ENCODE measurements around the gene SPIRE2. TPM values are rescaled to one million over a fixed set of nuclear protein-coding genes. Genes with fewer than 3 reads are reported as not detected.
A peak's percentile ranks its signal among the peaks of the same experiment; 100 is the strongest.

SPIRE2 gene
- total and polyA plus RNA-seq, 2 donors (not counting 1 experiment from before 2014, with no cell fraction given): 0.98 to 2.0 TPM

GRCh38 chr16:89863741-89864526 is 35.7 kb downstream of the SPIRE2 start:
- Mint-ChIP-seq H3K27me3 (no peaks in the 10 kb centered on the region), H3K27ac (peak overlapping the region; percentile 59), H3K4me1 (peaks cover 29% of the 10 kb centered on the region), H3K9me3 (ENCODE audit: insufficient read depth) (no peaks in the 10 kb centered on the region), H3K4me3 (peak overlapping the region; percentile 17)
- peaks cover 0 to 4% (median 0%) of the 10 kb centered on the region in 4 experiments for H3K27me3 ChIP-seq (replicated peaks in 1 of 4; ENCODE audit: control extremely low read depth in 1 of 4, control insufficient read depth in 3 of 4, insufficient read depth in 4 of 4, low read length in 3 of 4)
- no peaks in the 10 kb centered on the region for H3K36me3 ChIP-seq (replicated peaks in 1 of 2; ENCODE audit: control extremely low read depth in 1 of 2, control insufficient read depth in 1 of 2, extremely low read depth in 1 of 2, insufficient read depth in 2 of 2, low read length in 1 of 2)
- peak; percentile 65 for DNase-seq
- H2AFZ ChIP-seq (ENCODE audit: insufficient read depth, low read depth, low read length, poor library complexity, severe bottlenecking): peak overlapping the region; percentile 65
- peak; percentile 58 for ATAC-seq (ENCODE audit: low read depth)
- H3K27ac ChIP-seq (ENCODE audit: low read length in 2 of 2): peak overlapping the region; percentile 31 to 48
- ChIA-PET CTCF (interaction anchor here (0.7 to 6.1 kb wide), 8 partner anchors 9 to 1294 kb away, joined by 3 to 105 read pairs (median 5); partner anchors contain the start of genes SPATA2L, TCF25 and ZC3H18), POLR2A (interaction anchor here (0.5 to 1.2 kb wide), 3 partner anchors 9 to 1051 kb away, joined by 4 to 9 read pairs (median 5); partner anchors contain the start of genes FANCA and TCF25)
- H3K9me3 ChIP-seq (ENCODE audit: control extremely low read depth in 1 of 3, control insufficient read depth in 2 of 3, insufficient read depth in 1 of 3, low read length in 2 of 3): peaks cover 0 to 17% (median 7%) of the 10 kb centered on the region in 3 donors
- H3K4me3 ChIP-seq (ENCODE audit: control extremely low read depth in 1 of 5, extremely low read depth in 1 of 5, insufficient read depth in 1 of 5, low read depth in 2 of 5, low read length in 4 of 5): no peak overlapping the region
- H3K9ac ChIP-seq (ENCODE audit: low read length): no peak overlapping the region
- TF ChIP-seq CTCF (IDR thresholded peaks at IDR 0.05): no peak
- no peak for TF ChIP-seq EZH2 (IDR thresholded peaks at IDR 0.05; ENCODE audit: borderline replicate concordance, insufficient read depth, low read depth, low read length, poor library complexity, severe bottlenecking)
- peaks cover 4% of the 10 kb centered on the region for H3K79me2 ChIP-seq (ENCODE audit: control insufficient read depth, insufficient read depth, low read length)
- no peaks in the 10 kb centered on the region for H4K20me1 ChIP-seq (ENCODE audit: control insufficient read depth, insufficient read depth, low read length, poor library complexity, severe bottlenecking)
- H3K4me2 ChIP-seq (replicated peaks; ENCODE audit: low read depth, low read length, poor library complexity, severe bottlenecking): peak overlapping the region; percentile 56
- peaks cover 17 to 29% of the 10 kb centered on the region in 2 donors for H3K4me1 ChIP-seq (ENCODE audit: control insufficient read depth in 2 of 2, insufficient read depth in 2 of 2, low read length in 2 of 2)
- 32% methylated on average over 16 of the region's 21 CpGs for WGBS (ENCODE audit: insufficient coverage)
- intact Hi-C loops (cut with micrococcal nuclease): loop anchor here (5.0 kb wide), 1 partner anchor 102 kb away; no protein-coding TSS in a partner anchor

DNA sequence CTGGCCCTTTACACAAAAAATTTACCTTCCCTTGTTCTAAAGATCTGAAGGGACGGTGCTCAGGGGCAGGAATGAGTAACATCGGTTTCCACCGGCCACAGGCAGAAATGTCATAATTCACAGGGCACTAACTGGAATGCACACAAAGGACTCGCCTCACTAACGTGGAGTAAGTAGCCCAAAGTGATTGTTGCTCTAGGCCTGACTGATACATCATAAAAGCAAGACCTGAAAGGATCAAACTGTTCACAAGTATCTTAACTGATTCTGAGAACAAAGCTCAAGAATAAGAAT is 36.2 kb downstream of the SPIRE2 start:
- intact Hi-C loops (cut with micrococcal nuclease): loop anchor here (5.0 kb wide), 1 partner anchor 102 kb away; no protein-coding TSS in a partner anchor
- H3K4me3 Mint-ChIP-seq: no peak overlapping the region

More for the DNA sequence above, 36.2 kb downstream of the SPIRE2 start:
- Histone ChIP-seq H3K27me3 (replicated peaks in 1 of 4; ENCODE audit: control extremely low read depth in 1 of 4, control insufficient read depth in 3 of 4, insufficient read depth in 4 of 4, low read length in 3 of 4) (peaks cover 0 to 4% (median 0%) of the 10 kb centered on the region in 4 experiments), H3K4me1 (ENCODE audit: control insufficient read depth in 2 of 2, insufficient read depth in 2 of 2, low read length in 2 of 2) (peaks cover 17 to 29% of the 10 kb centered on the region in 2 donors), H3K36me3 (replicated peaks in 1 of 2; ENCODE audit: control extremely low read depth in 1 of 2, control insufficient read depth in 1 of 2, extremely low read depth in 1 of 2, insufficient read depth in 2 of 2, low read length in 1 of 2) (no peaks in the 10 kb centered on the region), H3K4me2 (replicated peaks; ENCODE audit: low read depth, low read length, poor library complexity, severe bottlenecking) (peak overlapping the region; percentile 56), H3K79me2 (ENCODE audit: control insufficient read depth, insufficient read depth, low read length) (peaks cover 4% of the 10 kb centered on the region), H3K9me3 (ENCODE audit: control extremely low read depth in 1 of 3, control insufficient read depth in 2 of 3, insufficient read depth in 1 of 3, low read length in 2 of 3) (peaks cover 0 to 17% (median 7%) of the 10 kb centered on the region in 3 donors), H3K4me3 (ENCODE audit: control extremely low read depth in 1 of 5, extremely low read depth in 1 of 5, insufficient read depth in 1 of 5, low read depth in 2 of 5, low read length in 4 of 5) (no peak overlapping the region), H4K20me1 (ENCODE audit: control insufficient read depth, insufficient read depth, low read length, poor library complexity, severe bottlenecking) (no peaks in the 10 kb centered on the region), H2AFZ (ENCODE audit: insufficient read depth, low read depth, low read length, poor library complexity, severe bottlenecking) (no peak overlapping the region), H3K27ac (ENCODE audit: low read length in 2 of 2) (peak overlapping the region; percentile 31 to 48), H3K9ac (ENCODE audit: low read length) (no peak overlapping the region)
- TF ChIP-seq CTCF (IDR thresholded peaks at IDR 0.05) (no peak), EZH2 (IDR thresholded peaks at IDR 0.05; ENCODE audit: borderline replicate concordance, insufficient read depth, low read depth, low read length, poor library complexity, severe bottlenecking) (no peak)
- Mint-ChIP-seq H3K27me3 (no peaks in the 10 kb centered on the region), H3K27ac (peak overlapping the region; percentile 59), H3K4me1 (peaks cover 29% of the 10 kb centered on the region), H3K9me3 (ENCODE audit: insufficient read depth) (no peaks in the 10 kb centered on the region)
- ChIA-PET POLR2A (interaction anchor here (1.2 kb wide), 2 partner anchors 9 to 48 kb away, joined by 4 to 9 read pairs; partner anchors contain the start of genes FANCA and TCF25), CTCF (interaction anchor here (0.7 to 6.1 kb wide), 5 partner anchors 8 to 1294 kb away, joined by 3 to 105 read pairs (median 4); partner anchors contain the start of genes TCF25 and ZC3H18)
- no peak for ATAC-seq (ENCODE audit: low read depth)
- WGBS (ENCODE audit: insufficient coverage): 52% methylated on average over 3 of the region's 5 CpGs
- DNase-seq: no peak
